Endothelial cell of umbilical vein (primary cell): ENCODE results near the gene B3GALNT2. TPM values are rescaled to one million over a fixed set of nuclear protein-coding genes. Genes with fewer than 3 reads are reported as not detected.

Experiments used
- BruUV-seq: library from RNA; stranded (reverse); fragments of 400-500 nt; replicated peaks from 2 replicates; lab custom pipeline; 2021; lab: Mats Ljungman, UMichigan
- CTCF ChIA-PET: fragments of 300-600, 350-600 bp; sonication (Branson Sonifier 250); formaldehyde crosslinking; loops from one replicate; lab custom pipeline; 2021; ENCODE audit warnings: antibody characterized with exemption, inconsistent platforms; lab: Charles Lee
- POLR2A ChIA-PET: fragments of 300-600, 350-600 bp; sonication (Branson Sonifier 250); formaldehyde crosslinking; loops from one replicate; lab custom pipeline; 2021; ENCODE audit warnings: antibody characterized with exemption, inconsistent platforms; lab: Charles Lee
- DNase-seq: peaks from one replicate; pipeline ENCODE4 v3.0.0-alpha.2; 2011; ENCODE audit warnings: low read depth, low spot score
- FAIRE-seq: peaks from 2 replicates; lab custom pipeline; 2011; peaks lifted over from hg19 to GRCh38; lab: Jason Lieb, UNC
- H2AFZ ChIP-seq: 2 replicates; pipeline ENCODE4 v1.6.0; 2012; ENCODE audit warnings: low read depth, low read length, control low read depth, inconsistent platforms
- H3K27ac ChIP-seq: 2 replicates; pipeline ENCODE4 v1.5.1; 2011; ENCODE audit warnings: low read depth, mild to moderate bottlenecking, control low read depth, low read length, moderate library complexity; ENCODE audit not compliant: insufficient read depth
- H3K27me3 ChIP-seq, 2 experiments: 2 replicates each; pipeline versions ENCODE4 v1.6.0 to v1.6.1; 2011; ENCODE audit warnings: low read length in 2 of 2, mixed read lengths in 1 of 2; ENCODE audit not compliant: control insufficient read depth in 2 of 2, insufficient read depth in 2 of 2
- H3K36me3 ChIP-seq, 2 experiments: 2 replicates in 1 of 2; 3 replicates in 1 of 2; pipeline ENCODE4 v1.5.1; 2011; ENCODE audit warnings: low read length in 2 of 2, mild to moderate bottlenecking in 1 of 2, moderate library complexity in 1 of 2; ENCODE audit not compliant: control insufficient read depth in 2 of 2, insufficient read depth in 2 of 2; ENCODE audit errors: extremely low read depth in 1 of 2
- H3K4me1 ChIP-seq: 3 replicates; pipeline ENCODE4 v1.5.1; 2011; ENCODE audit warnings: mild to moderate bottlenecking, low read length; ENCODE audit not compliant: control insufficient read depth, insufficient read depth; ENCODE audit errors: extremely low read depth
- H3K4me2 ChIP-seq: 2 replicates; pipeline ENCODE4 v1.6.1; 2011; ENCODE audit warnings: low read length, control low read depth, mixed read lengths; ENCODE audit not compliant: insufficient read depth
- H3K4me3 ChIP-seq, 3 experiments: fragments of 200-600 bp in 1 of 3; sonication (generic), shearing (Covaris generic) in 1 of 3; replicated peaks in 1 of 3; 2 replicates each; pipeline ENCODE4 v1.5.1; 2011 to 2016; ENCODE audit warnings: control low read depth in 3 of 3, low read length in 3 of 3, mild to moderate bottlenecking in 2 of 3, inconsistent platforms in 1 of 3, low read depth in 1 of 3, moderate library complexity in 1 of 3; ENCODE audit not compliant: insufficient read depth in 1 of 3
- H3K79me2 ChIP-seq: 2 replicates; pipeline ENCODE4 v1.6.0; 2012; ENCODE audit warnings: low read length, inconsistent platforms; ENCODE audit not compliant: control insufficient read depth, insufficient read depth
- H3K9ac ChIP-seq: replicated peaks from 2 replicates; pipeline ENCODE3; 2011; ENCODE audit warnings: low read length, control low read depth; ENCODE audit not compliant: insufficient read depth; ENCODE audit errors: extremely low read depth
- H3K9me1 ChIP-seq: replicated peaks from 3 replicates; pipeline ENCODE4 v1.6.0; 2011; ENCODE audit warnings: mild to moderate bottlenecking, low read length; ENCODE audit not compliant: control insufficient read depth, insufficient read depth; ENCODE audit errors: extremely low read depth
- H3K9me3 ChIP-seq: replicated peaks from 2 replicates; pipeline ENCODE4 v1.5.1; 2012; ENCODE audit warnings: low read length, inconsistent platforms; ENCODE audit not compliant: control insufficient read depth, insufficient read depth
- H4K20me1 ChIP-seq: replicated peaks from 2 replicates; pipeline ENCODE3; 2011; ENCODE audit warnings: mild to moderate bottlenecking, low read length; ENCODE audit not compliant: control insufficient read depth, insufficient read depth; ENCODE audit errors: extremely low read depth
- EZH2 ChIP-seq: IDR thresholded peaks from 2 replicates; pipeline ENCODE4 v1.6.1; 2012; ENCODE audit warnings: borderline replicate concordance, low read depth, mild to moderate bottlenecking, moderate library complexity, low read length, inconsistent platforms; ENCODE audit not compliant: severe bottlenecking
- FOS ChIP-seq: IDR thresholded peaks from 2 replicates; pipeline ENCODE4 v1.6.1; 2011; ENCODE audit warnings: mild to moderate bottlenecking, low read length, moderate library complexity, borderline replicate concordance; ENCODE audit not compliant: insufficient read depth
- GATA2 ChIP-seq: IDR thresholded peaks from 2 replicates; pipeline ENCODE4 v1.7.0; 2011; ENCODE audit warnings: low read depth, mild to moderate bottlenecking, moderate library complexity, mixed read lengths, low read length; ENCODE audit not compliant: insufficient read length, insufficient read depth
- MYC ChIP-seq: IDR thresholded peaks from one replicate; pipeline ENCODE4 v1.6.1; 2011; ENCODE audit warnings: mild to moderate bottlenecking, low read depth, low read length
- POLR2A ChIP-seq: IDR thresholded peaks from 2 replicates; pipeline ENCODE4 v1.6.1; 2012; ENCODE audit warnings: low read depth, mild to moderate bottlenecking, control low read depth, low read length
- POLR2AphosphoS5 ChIP-seq: IDR thresholded peaks from 2 replicates; pipeline ENCODE4 v1.6.1; 2012; ENCODE audit warnings: low read depth, mild to moderate bottlenecking, control low read depth, low read length, moderate library complexity; ENCODE audit not compliant: insufficient read depth
- dilution Hi-C: fragments of 300-500 bp; cut with MboI; formaldehyde crosslinking; loops from one replicate; pipeline ENCODE4 v1.15.0; 2019; ENCODE audit warnings: low sequenced_read_pairs; ENCODE audit not compliant: extremely low pct_ligation_motif_present
- intact Hi-C: fragments of 100-400 bp; cut with micrococcal nuclease; formaldehyde crosslinking; loops from one replicate; pipeline ENCODE4 v1.10.0; 2022
- polyA plus RNA-seq, 4 experiments: library from polyadenylated mRNA; depleted of rRNA in 3 of 4; stranded (reverse) in 3 of 4; unstranded in 1 of 4; fragments of >200 nt; gene quantifications; 2 replicates each; pipeline versions ENCODE4 v1.2.1 to v1.2.3, GENCODE V29; 2011 to 2012; ENCODE audit warnings: missing spikeins in 1 of 4
- total RNA-seq: library from RNA; stranded (reverse); gene quantifications from 2 replicates; pipeline ENCODE4 v1.2.3, GENCODE V29; 2021
- TF ChIP-seq, protein P1 (sequence below), 2 donors: IDR thresholded peaks; 1 replicate in 1 of 2; 2 replicates in 1 of 2; pipeline ENCODE4 v1.5.1; 2011; ENCODE audit warnings: low read length in 2 of 2, mild to moderate bottlenecking in 2 of 2, moderate library complexity in 2 of 2, control low read depth in 1 of 2, inconsistent platforms in 1 of 2, low read depth in 1 of 2; ENCODE audit not compliant: insufficient read depth in 1 of 2; ENCODE audit errors: extremely low read depth in 1 of 2
- TF ChIP-seq, protein P2 (sequence below): IDR thresholded peaks from 2 replicates; pipeline ENCODE4 v1.6.1; 2011; ENCODE audit not compliant: insufficient read depth, insufficient read length

The B3GALNT2 gene
- total and polyA plus RNA-seq, 2 donors (not counting 3 experiments of a cell fraction or from before 2014, with no cell fraction given), result 12.0 to 32.2 TPM

DNA sequence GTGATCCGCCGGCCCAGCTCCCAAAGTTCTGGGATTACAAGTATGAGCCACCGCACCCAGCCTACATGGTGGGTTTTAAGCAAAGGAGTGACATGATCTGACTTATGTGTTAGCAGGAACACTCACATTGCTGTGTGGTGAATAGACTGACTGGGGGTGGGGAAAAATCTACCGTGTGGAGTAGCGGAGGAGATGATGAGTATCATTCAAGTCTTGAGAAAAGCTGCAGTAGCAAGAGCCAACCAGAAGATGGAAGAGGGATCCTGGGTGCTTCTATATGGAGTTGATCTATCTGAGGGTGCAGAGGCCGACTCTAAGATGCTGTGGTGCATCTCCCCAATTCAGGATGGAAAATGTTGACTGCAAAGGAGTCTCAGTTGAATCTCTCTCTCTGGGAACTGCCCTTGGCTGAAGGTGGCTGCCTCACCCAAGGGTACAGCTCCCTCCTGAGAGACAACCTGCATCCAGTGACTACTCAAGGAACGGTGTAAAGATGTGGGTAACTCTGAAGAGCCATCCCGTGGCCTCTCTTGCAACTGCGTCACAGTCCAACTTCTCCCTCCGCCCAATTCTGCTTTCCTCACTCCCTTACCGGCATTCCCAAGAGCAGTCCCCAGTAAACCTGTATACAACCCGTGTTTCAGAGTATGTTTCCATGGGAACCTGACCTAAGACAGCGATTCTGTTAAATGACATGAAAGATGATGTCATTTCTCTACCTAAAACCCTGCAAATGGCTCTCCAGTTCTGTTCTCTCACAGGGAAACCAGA lies 7.4 kb upstream of the B3GALNT2 start:
- intact Hi-C loops (loop anchor here (5.0 kb wide), 3 partner anchors 91 to 221 kb away; no protein-coding TSS in a partner anchor), dilution Hi-C loops (no loop called here)
- H3K4me3 ChIP-seq, result no peak overlapping the region
- no peak overlapping the region for H3K9ac ChIP-seq
- H2AFZ ChIP-seq, result no peak overlapping the region
- H3K9me3 ChIP-seq, result no peaks in the 10 kb centered on the region
- H3K4me2 ChIP-seq, result no peak overlapping the region
- no peaks in the 10 kb centered on the region for H3K27me3 ChIP-seq
- no peaks in the 10 kb centered on the region for H3K4me1 ChIP-seq
- H3K36me3 ChIP-seq, result no peaks in the 10 kb centered on the region
- no peak for DNase-seq
- no TSS peak for BruUV-seq
- no peaks in the 10 kb centered on the region for H4K20me1 ChIP-seq
- no peak for FAIRE-seq
- H3K79me2 ChIP-seq, result no peaks in the 10 kb centered on the region
- H3K9me1 ChIP-seq, result no peaks in the 10 kb centered on the region
- ChIA-PET CTCF (interaction anchor here (1.2 kb wide), 1 partner anchor 272 kb away, joined by 3 read pairs; no protein-coding TSS in a partner anchor), POLR2A (no interaction called here)
- TF ChIP-seq, protein P1, sequence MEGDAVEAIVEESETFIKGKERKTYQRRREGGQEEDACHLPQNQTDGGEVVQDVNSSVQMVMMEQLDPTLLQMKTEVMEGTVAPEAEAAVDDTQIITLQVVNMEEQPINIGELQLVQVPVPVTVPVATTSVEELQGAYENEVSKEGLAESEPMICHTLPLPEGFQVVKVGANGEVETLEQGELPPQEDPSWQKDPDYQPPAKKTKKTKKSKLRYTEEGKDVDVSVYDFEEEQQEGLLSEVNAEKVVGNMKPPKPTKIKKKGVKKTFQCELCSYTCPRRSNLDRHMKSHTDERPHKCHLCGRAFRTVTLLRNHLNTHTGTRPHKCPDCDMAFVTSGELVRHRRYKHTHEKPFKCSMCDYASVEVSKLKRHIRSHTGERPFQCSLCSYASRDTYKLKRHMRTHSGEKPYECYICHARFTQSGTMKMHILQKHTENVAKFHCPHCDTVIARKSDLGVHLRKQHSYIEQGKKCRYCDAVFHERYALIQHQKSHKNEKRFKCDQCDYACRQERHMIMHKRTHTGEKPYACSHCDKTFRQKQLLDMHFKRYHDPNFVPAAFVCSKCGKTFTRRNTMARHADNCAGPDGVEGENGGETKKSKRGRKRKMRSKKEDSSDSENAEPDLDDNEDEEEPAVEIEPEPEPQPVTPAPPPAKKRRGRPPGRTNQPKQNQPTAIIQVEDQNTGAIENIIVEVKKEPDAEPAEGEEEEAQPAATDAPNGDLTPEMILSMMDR (IDR thresholded peaks at IDR 0.05; ENCODE audit: extremely low read depth in 1 of 2, insufficient read depth in 1 of 2, low read depth in 1 of 2, low read length in 2 of 2), result no peak
- TF ChIP-seq POLR2A (no peak), POLR2AphosphoS5 (no peak), MYC (no peak), EZH2 (no peak), GATA2 (no peak), FOS (no peak)
- TF ChIP-seq, protein P2, sequence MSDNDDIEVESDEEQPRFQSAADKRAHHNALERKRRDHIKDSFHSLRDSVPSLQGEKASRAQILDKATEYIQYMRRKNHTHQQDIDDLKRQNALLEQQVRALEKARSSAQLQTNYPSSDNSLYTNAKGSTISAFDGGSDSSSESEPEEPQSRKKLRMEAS, result no peak
- no peak overlapping the region for H3K27ac ChIP-seq
